CD14-positive monocyte (primary cell): ENCODE data around the gene ZNF263. TPM values are rescaled to one million over a fixed set of nuclear protein-coding genes. Genes with fewer than 3 reads are reported as not detected.

Experiments
- DNase-seq, 3 donors: peaks; one replicate each; pipeline ENCODE4 v3.0.0-alpha.2; 2011 to 2022
- H2AFZ ChIP-seq: 2 replicates; pipeline ENCODE4 v1.6.0; 2012; ENCODE audit warnings: mild to moderate bottlenecking, low read depth, low read length, inconsistent platforms; ENCODE audit not compliant: insufficient read depth, poor library complexity, severe bottlenecking
- H3K27ac ChIP-seq, 2 donors: 1 replicate in 1 of 2; 2 replicates in 1 of 2; pipeline ENCODE4 v1.5.1; 2012 to 2013; ENCODE audit warnings: low read length in 2 of 2, control low read depth in 1 of 2, inconsistent platforms in 1 of 2, low read depth in 1 of 2, mild to moderate bottlenecking in 1 of 2
- H3K27me3 ChIP-seq, 2 donors: one replicate each; pipeline versions ENCODE4 v1.6.0 to v1.6.1; 2011 to 2013; ENCODE audit warnings: low read length in 2 of 2; ENCODE audit not compliant: control insufficient read depth in 2 of 2, insufficient read depth in 2 of 2
- H3K36me3 ChIP-seq, 2 donors: replicated peaks in 1 of 2; 1 replicate in 1 of 2; 2 replicates in 1 of 2; pipeline versions ENCODE4 v1.5.1 to v1.6.1; 2012 to 2013; ENCODE audit warnings: low read length in 2 of 2, control low read depth in 1 of 2, inconsistent platforms in 1 of 2, mild to moderate bottlenecking in 1 of 2; ENCODE audit not compliant: insufficient read depth in 2 of 2, control insufficient read depth in 1 of 2
- H3K4me1 ChIP-seq, 2 donors: 1 replicate in 1 of 2; 2 replicates in 1 of 2; pipeline versions ENCODE4 v1.5.1 to v1.6.1; 2012 to 2013; ENCODE audit warnings: low read length in 2 of 2, control low read depth in 1 of 2, inconsistent platforms in 1 of 2, mild to moderate bottlenecking in 1 of 2, moderate library complexity in 1 of 2; ENCODE audit not compliant: insufficient read depth in 2 of 2, control insufficient read depth in 1 of 2
- H3K4me2 ChIP-seq: replicated peaks from 2 replicates; pipeline ENCODE3; 2012; ENCODE audit warnings: low read length, moderate library complexity, mild to moderate bottlenecking; ENCODE audit not compliant: poor library complexity, severe bottlenecking; ENCODE audit errors: extremely low read depth
- H3K4me3 ChIP-seq, 3 experiments: fragments of 200-600 bp in 1 of 3; sonication (generic) in 1 of 3; replicated peaks in 1 of 3; 1 replicate in 2 of 3; 2 replicates in 1 of 3; pipeline ENCODE4 v1.5.1; 2011 to 2013; ENCODE audit warnings: low read length in 3 of 3, mild to moderate bottlenecking in 3 of 3, control low read depth in 2 of 3, low read depth in 2 of 3, inconsistent platforms in 1 of 3, moderate library complexity in 1 of 3
- H3K79me2 ChIP-seq: 2 replicates; pipeline ENCODE4 v1.6.0; 2012; ENCODE audit warnings: mild to moderate bottlenecking, control low read depth, inconsistent platforms, low read length, moderate library complexity; ENCODE audit not compliant: insufficient read depth
- H3K9ac ChIP-seq: 2 replicates; pipeline ENCODE4 v1.6.0; 2017; ENCODE audit warnings: low read length, mild to moderate bottlenecking; ENCODE audit not compliant: insufficient read depth, poor library complexity, severe bottlenecking
- H3K9me3 ChIP-seq, 2 donors: replicated peaks in 1 of 2; 1 replicate in 1 of 2; 2 replicates in 1 of 2; pipeline versions ENCODE4 v1.5.1 to v1.6.1; 2012 to 2013; ENCODE audit warnings: low read length in 2 of 2, control low read depth in 1 of 2; ENCODE audit not compliant: control insufficient read depth in 1 of 2, insufficient read depth in 1 of 2
- H4K20me1 ChIP-seq: 2 replicates; pipeline ENCODE4 v1.6.0; 2012; ENCODE audit warnings: mild to moderate bottlenecking, low read length, control low read depth, moderate library complexity; ENCODE audit not compliant: insufficient read depth
- H3K27ac Mint-ChIP-seq, 7 donors: one replicate each; pipeline ENCODE4 v1.8.0; 2020; ENCODE audit warnings: mild to moderate bottlenecking in 7 of 7, mixed read lengths in 7 of 7, moderate library complexity in 6 of 7, inconsistent platforms in 2 of 7
- H3K27me3 Mint-ChIP-seq, 3 donors: one replicate each; pipeline ENCODE4 v1.8.0; 2021 to 2022; ENCODE audit warnings: low read depth in 3 of 3, mild to moderate bottlenecking in 3 of 3, mixed read lengths in 3 of 3, moderate library complexity in 3 of 3, inconsistent platforms in 1 of 3
- H3K36me3 Mint-ChIP-seq, 2 donors: one replicate each; pipeline ENCODE4 v1.8.0; 2020; ENCODE audit warnings: mixed read lengths in 2 of 2, inconsistent platforms in 1 of 2, mild to moderate bottlenecking in 1 of 2
- H3K4me1 Mint-ChIP-seq: one replicate; pipeline ENCODE4 v1.8.0; 2020; ENCODE audit warnings: mild to moderate bottlenecking, mixed read lengths
- H3K4me3 Mint-ChIP-seq, 2 donors: one replicate each; pipeline ENCODE4 v1.8.0; 2020; ENCODE audit warnings: mild to moderate bottlenecking in 2 of 2, mixed read lengths in 2 of 2, moderate library complexity in 1 of 2
- H3K9me3 Mint-ChIP-seq, 7 donors: one replicate each; pipeline ENCODE4 v1.8.0; 2020 to 2022; ENCODE audit warnings: mixed read lengths in 7 of 7, mild to moderate bottlenecking in 6 of 7, moderate library complexity in 6 of 7, inconsistent platforms in 2 of 7
- WGBS: methylation state at CpG from one replicate; pipeline ENCODE4 v1.1.5; 2013; ENCODE audit warnings: missing lambda C conversion rate; ENCODE audit not compliant: insufficient coverage; 5-methylcytosine and 5-hydroxymethylcytosine counted together
- intact Hi-C, 2 donors: fragments of 100-400 bp; cut with micrococcal nuclease; formaldehyde crosslinking; loops; one replicate each; pipeline versions ENCODE4 v1.15.0 to v1.15.1; 2023
- polyA plus RNA-seq, 3 donors: library from polyadenylated mRNA; depleted of rRNA in 1 of 3; unstranded in 2 of 3; stranded (reverse) in 1 of 3; fragments of 300-500 nt in 2 of 3; fragments of >200 nt in 1 of 3; fragmentation: Illumina TruSeq in 2 of 3; gene quantifications; 1 replicate in 2 of 3; 2 replicates in 1 of 3; pipeline ENCODE4 v1.2.3, GENCODE V29; 2012 to 2021
- TF ChIP-seq, protein P1 (sequence below): fragments of 200-600 bp; IDR thresholded peaks from one replicate; pipeline ENCODE4 v1.8.0; 2022; ENCODE audit warnings: antibody characterized with exemption, mild to moderate bottlenecking

ZNF263 gene
- polyA plus RNA-seq, 3 donors = 11.5 to 21.5 (median 13.1) TPM

DNA sequence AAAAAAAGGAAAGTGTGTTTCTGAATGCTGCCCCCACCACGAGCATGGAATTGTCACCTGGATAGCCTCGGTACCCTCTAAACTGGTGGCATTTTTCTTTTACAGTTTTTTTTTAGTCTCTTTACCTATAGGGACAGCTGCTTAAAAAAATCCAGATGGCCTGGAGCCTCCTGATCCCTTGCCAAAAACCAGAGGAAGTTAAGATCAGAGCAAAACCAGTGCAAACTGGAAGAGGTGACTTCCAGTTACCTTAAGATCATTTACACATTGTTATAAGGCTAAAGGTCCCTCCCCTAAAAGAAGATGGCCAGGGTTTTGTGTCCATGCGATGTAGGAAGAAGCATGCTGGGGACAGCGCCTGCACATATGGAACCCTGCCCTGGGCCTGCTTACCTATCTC, 30.3 kb upstream of the ZNF263 start:
- WGBS = 93% methylated on average over 2 of the region's 4 CpGs
- no peak overlapping the region for H2AFZ ChIP-seq
- intact Hi-C loops = no loop called here
- H3K79me2 ChIP-seq = peaks cover 98% of the 10 kb centered on the region
- Mint-ChIP-seq H3K4me1 (peaks cover 87% of the 10 kb centered on the region), H3K36me3 (peaks cover 58 to 74% of the 10 kb centered on the region in 2 donors), H3K27me3 (peaks cover 0 to 2% (median 0%) of the 10 kb centered on the region in 3 donors), H3K4me3 (peak overlapping the region; percentile 73 to 84), H3K27ac (peak overlapping the region in 5 of 7 donors; percentile 3 to 82 (median 15)), H3K9me3 (peaks cover 0 to 3% (median 0%) of the 10 kb centered on the region in 7 donors)
- no peaks in the 10 kb centered on the region for H3K9me3 ChIP-seq
- TF ChIP-seq, protein P1, sequence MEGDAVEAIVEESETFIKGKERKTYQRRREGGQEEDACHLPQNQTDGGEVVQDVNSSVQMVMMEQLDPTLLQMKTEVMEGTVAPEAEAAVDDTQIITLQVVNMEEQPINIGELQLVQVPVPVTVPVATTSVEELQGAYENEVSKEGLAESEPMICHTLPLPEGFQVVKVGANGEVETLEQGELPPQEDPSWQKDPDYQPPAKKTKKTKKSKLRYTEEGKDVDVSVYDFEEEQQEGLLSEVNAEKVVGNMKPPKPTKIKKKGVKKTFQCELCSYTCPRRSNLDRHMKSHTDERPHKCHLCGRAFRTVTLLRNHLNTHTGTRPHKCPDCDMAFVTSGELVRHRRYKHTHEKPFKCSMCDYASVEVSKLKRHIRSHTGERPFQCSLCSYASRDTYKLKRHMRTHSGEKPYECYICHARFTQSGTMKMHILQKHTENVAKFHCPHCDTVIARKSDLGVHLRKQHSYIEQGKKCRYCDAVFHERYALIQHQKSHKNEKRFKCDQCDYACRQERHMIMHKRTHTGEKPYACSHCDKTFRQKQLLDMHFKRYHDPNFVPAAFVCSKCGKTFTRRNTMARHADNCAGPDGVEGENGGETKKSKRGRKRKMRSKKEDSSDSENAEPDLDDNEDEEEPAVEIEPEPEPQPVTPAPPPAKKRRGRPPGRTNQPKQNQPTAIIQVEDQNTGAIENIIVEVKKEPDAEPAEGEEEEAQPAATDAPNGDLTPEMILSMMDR = no peak
- H3K36me3 ChIP-seq = peaks cover 63 to 71% of the 10 kb centered on the region in 2 donors
- H3K9ac ChIP-seq = peak overlapping the region; percentile 80
- peak overlapping the region; percentile 2 to 98 (median 15) for H3K4me3 ChIP-seq
- peak overlapping the region; percentile 88 for H3K4me2 ChIP-seq
- H3K27ac ChIP-seq = peak overlapping the region in 1 of 2 donors; percentile 90
- no peak for DNase-seq
- peaks cover 85% of the 10 kb centered on the region for H4K20me1 ChIP-seq
- no peaks in the 10 kb centered on the region for H3K27me3 ChIP-seq
- peaks cover 71 to 88% of the 10 kb centered on the region in 2 donors for H3K4me1 ChIP-seq

DNA sequence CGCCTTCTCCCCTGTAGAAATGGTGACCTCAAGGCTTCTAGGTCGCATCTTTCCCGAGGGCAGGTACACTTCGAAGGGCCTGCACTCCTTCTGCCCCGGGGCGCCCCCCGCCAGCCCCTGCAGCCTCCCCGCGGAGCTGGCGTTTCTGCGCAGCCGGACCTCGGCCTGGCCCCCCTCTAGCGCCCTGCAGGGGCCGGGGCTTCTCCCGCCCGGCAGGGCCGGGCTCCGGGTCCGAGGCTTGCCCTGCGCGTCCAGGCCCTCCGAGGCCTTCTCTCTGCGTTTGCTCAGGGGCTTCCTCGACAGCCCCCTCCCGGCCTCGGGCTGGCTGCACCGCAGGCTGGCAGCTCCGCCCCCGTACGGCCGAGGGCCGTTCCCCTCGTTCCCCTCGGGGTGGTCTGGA, 29.0 kb upstream of the ZNF263 start:
- H3K9me3 Mint-ChIP-seq = no peaks in the 10 kb centered on the region
- Histone ChIP-seq H3K4me2 (peak overlapping the region; percentile 88), H3K9ac (peak overlapping the region; percentile 80), H3K79me2 (peaks cover 85% of the 10 kb centered on the region), H3K27ac (peak overlapping the region in 1 of 2 donors; percentile 90), H3K4me3 (peak overlapping the region; percentile 85 to 98 (median 92)), H3K9me3 (no peaks in the 10 kb centered on the region), H3K27me3 (no peaks in the 10 kb centered on the region), H4K20me1 (peaks cover 72% of the 10 kb centered on the region), H3K36me3 (peaks cover 50 to 58% of the 10 kb centered on the region in 2 donors), H2AFZ (no peak overlapping the region), H3K4me1 (peaks cover 84 to 96% of the 10 kb centered on the region in 2 donors)
- H3K27me3 Mint-ChIP-seq = peaks cover 0 to 2% (median 0%) of the 10 kb centered on the region in 3 donors
- DNase-seq = no peak
- TF ChIP-seq, protein P1 = no peak
- H3K36me3 Mint-ChIP-seq = peaks cover 44 to 60% of the 10 kb centered on the region in 2 donors
- H3K27ac Mint-ChIP-seq = peak overlapping the region in 2 of 7 donors; percentile 98 to 99
- H3K4me3 Mint-ChIP-seq = peak overlapping the region; percentile 97 to 99
- intact Hi-C loops = no loop called here
- H3K4me1 Mint-ChIP-seq = peaks cover 90% of the 10 kb centered on the region
- WGBS = 60% methylated on average over 25 of the region's 35 CpGs
